ENCODE data around the gene CCDC15. TPM values are rescaled to one million over a fixed set of nuclear protein-coding genes. Genes with fewer than 3 reads are reported as not detected.

The CCDC15 gene
- total RNA-seq, 1 donor from 2014 or later, result not detected

- H3K36me3 ChIP-seq, result no peaks in the 10 kb centered on the region
- intact Hi-C loops (cut with DNase I), result no loop called here
- H3K9me3 ChIP-seq, result no peaks in the 10 kb centered on the region
- H3K4me1 ChIP-seq, result no peaks in the 10 kb centered on the region
- H3K27ac ChIP-seq, result no peak overlapping the region
- no peaks in the 10 kb centered on the region for H3K27me3 ChIP-seq
- no peak overlapping the region for H3K4me3 ChIP-seq
- no peak for DNase-seq (ENCODE audit: low spot score in 2 of 2)
- no peak for TF ChIP-seq CTCF (IDR thresholded peaks at IDR 0.05)
Observed at GRCh38 chr11:124970925-124971324, 16.9 kb downstream of the CCDC15 start.

- Histone ChIP-seq H3K4me3 (no peak overlapping the region), H3K27me3 (no peaks in the 10 kb centered on the region), H3K9me3 (no peaks in the 10 kb centered on the region), H3K36me3 (no peaks in the 10 kb centered on the region), H3K4me1 (no peaks in the 10 kb centered on the region), H3K27ac (no peak overlapping the region)
- no peak for DNase-seq (ENCODE audit: low spot score in 2 of 2)
- intact Hi-C loops (cut with DNase I), result no loop called here
- no peak for TF ChIP-seq CTCF (IDR thresholded peaks at IDR 0.05)
Observed at GRCh38 chr11:124971810-124972209, 17.8 kb downstream of the CCDC15 start.

- Histone ChIP-seq H3K27ac (no peak overlapping the region), H3K9me3 (peaks cover 0 to 10% of the 10 kb centered on the region in 2 donors), H3K4me3 (no peak overlapping the region), H3K4me1 (no peaks in the 10 kb centered on the region), H3K27me3 (no peaks in the 10 kb centered on the region), H3K36me3 (peaks cover 0 to 2% of the 10 kb centered on the region in 2 donors)
- intact Hi-C loops (cut with DNase I), result no loop called here
- TF ChIP-seq CTCF (IDR thresholded peaks at IDR 0.05), result no peak
- no peak for DNase-seq (ENCODE audit: low spot score in 2 of 2)
Observed at GRCh38 chr11:124976531-124976930, 22.5 kb downstream of the CCDC15 start.

GRCh38 chr11:124977006-124977405 lies 23.0 kb downstream of the CCDC15 start:
- TF ChIP-seq CTCF (IDR thresholded peaks at IDR 0.05), result no peak
- peaks cover 0 to 15% of the 10 kb centered on the region in 2 donors for H3K9me3 ChIP-seq
- DNase-seq (ENCODE audit: low spot score in 2 of 2), result no peak
- no peaks in the 10 kb centered on the region for H3K4me1 ChIP-seq
- intact Hi-C loops (cut with DNase I), result no loop called here
- peaks cover 0 to 4% of the 10 kb centered on the region in 2 donors for H3K36me3 ChIP-seq
- no peak overlapping the region for H3K27ac ChIP-seq
- H3K27me3 ChIP-seq, result no peaks in the 10 kb centered on the region
- no peak overlapping the region for H3K4me3 ChIP-seq

GRCh38 chr11:124978316-124978715 lies 24.3 kb downstream of the CCDC15 start:
- H3K36me3 ChIP-seq, result peaks cover 0 to 4% of the 10 kb centered on the region in 2 donors

More at GRCh38 chr11:124978316-124978715, 24.3 kb downstream of the CCDC15 start:
- Histone ChIP-seq H3K27me3 (no peaks in the 10 kb centered on the region), H3K4me3 (no peak overlapping the region), H3K27ac (no peak overlapping the region), H3K4me1 (no peaks in the 10 kb centered on the region), H3K9me3 (peaks cover 0 to 17% of the 10 kb centered on the region in 2 donors)
- intact Hi-C loops (cut with DNase I), result no loop called here
- no peak for DNase-seq (ENCODE audit: low spot score in 2 of 2)
- TF ChIP-seq CTCF (IDR thresholded peaks at IDR 0.05), result no peak

Data from ascending aorta (tissue), 2 donors.